Sigmoid colon (tissue), 3 donors: ENCODE data around the gene EFR3B.

Experiments used
- POLR2A ChIP-seq, 2 donors: fragments of 450-650 bp; IDR thresholded peaks; one replicate each; pipeline ENCODE4 v1.6.1; 2016; ENCODE audit warnings: antibody characterized with exemption in 2 of 2, mild to moderate bottlenecking in 2 of 2, moderate library complexity in 2 of 2
- TF ChIP-seq, protein P1 (sequence below), 4 experiments: fragments of 450-650 bp in 3 of 4; fragments of 200-600 bp in 1 of 4; IDR thresholded peaks; one replicate each; pipeline ENCODE4 v1.5.1; 2016 to 2019; ENCODE audit warnings: antibody characterized with exemption in 4 of 4, mild to moderate bottlenecking in 3 of 4, moderate library complexity in 2 of 4

GRCh38 chr2:25049422-25049821 lies 7.5 kb downstream of the EFR3B start:
- no peak for TF ChIP-seq POLR2A (IDR thresholded peaks at IDR 0.05)
- TF ChIP-seq, protein P1, sequence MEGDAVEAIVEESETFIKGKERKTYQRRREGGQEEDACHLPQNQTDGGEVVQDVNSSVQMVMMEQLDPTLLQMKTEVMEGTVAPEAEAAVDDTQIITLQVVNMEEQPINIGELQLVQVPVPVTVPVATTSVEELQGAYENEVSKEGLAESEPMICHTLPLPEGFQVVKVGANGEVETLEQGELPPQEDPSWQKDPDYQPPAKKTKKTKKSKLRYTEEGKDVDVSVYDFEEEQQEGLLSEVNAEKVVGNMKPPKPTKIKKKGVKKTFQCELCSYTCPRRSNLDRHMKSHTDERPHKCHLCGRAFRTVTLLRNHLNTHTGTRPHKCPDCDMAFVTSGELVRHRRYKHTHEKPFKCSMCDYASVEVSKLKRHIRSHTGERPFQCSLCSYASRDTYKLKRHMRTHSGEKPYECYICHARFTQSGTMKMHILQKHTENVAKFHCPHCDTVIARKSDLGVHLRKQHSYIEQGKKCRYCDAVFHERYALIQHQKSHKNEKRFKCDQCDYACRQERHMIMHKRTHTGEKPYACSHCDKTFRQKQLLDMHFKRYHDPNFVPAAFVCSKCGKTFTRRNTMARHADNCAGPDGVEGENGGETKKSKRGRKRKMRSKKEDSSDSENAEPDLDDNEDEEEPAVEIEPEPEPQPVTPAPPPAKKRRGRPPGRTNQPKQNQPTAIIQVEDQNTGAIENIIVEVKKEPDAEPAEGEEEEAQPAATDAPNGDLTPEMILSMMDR (IDR thresholded peaks at IDR 0.05) = no peak
